Endodermal cell (in vitro differentiated cells): Measurements from ENCODE around the gene ACP6. TPM values are rescaled to one million over a fixed set of nuclear protein-coding genes. Genes with fewer than 3 reads are reported as not detected.

Experiments
- DNase-seq: peaks from one replicate; pipeline ENCODE4 v3.0.0-alpha.2; 2017
- H3K27ac ChIP-seq: 2 replicates; pipeline ENCODE4 v1.5.1; 2013; ENCODE audit warnings: mild to moderate bottlenecking, low read depth, low read length, moderate library complexity
- H3K27me3 ChIP-seq: 2 replicates; pipeline ENCODE4 v1.6.1; 2013; ENCODE audit warnings: mild to moderate bottlenecking, low read length, moderate library complexity; ENCODE audit not compliant: insufficient read depth, control insufficient read depth, poor library complexity, severe bottlenecking
- H3K36me3 ChIP-seq: 2 replicates; pipeline ENCODE4 v1.7.0; 2013; ENCODE audit warnings: mild to moderate bottlenecking, low read length, moderate library complexity; ENCODE audit not compliant: control insufficient read depth, insufficient read depth
- H3K4me1 ChIP-seq: one replicate; pipeline ENCODE4 v1.7.0; 2013; ENCODE audit warnings: low read length; ENCODE audit not compliant: control insufficient read depth, insufficient read depth
- H3K4me3 ChIP-seq: 2 replicates; pipeline ENCODE4 v1.5.1; 2013; ENCODE audit warnings: mild to moderate bottlenecking, low read length, moderate library complexity
- H3K9ac ChIP-seq: 2 replicates; pipeline ENCODE4 v1.6.1; 2013; ENCODE audit warnings: mild to moderate bottlenecking, low read length, moderate library complexity; ENCODE audit not compliant: poor library complexity, severe bottlenecking; ENCODE audit errors: extremely low read depth
- H3K9me3 ChIP-seq: 2 replicates; pipeline ENCODE4 v1.6.1; 2013; ENCODE audit warnings: mild to moderate bottlenecking, low read length, moderate library complexity; ENCODE audit not compliant: control insufficient read depth
- H3K27ac Mint-ChIP-seq: 2 replicates; pipeline ENCODE4 v1.8.0; 2020; ENCODE audit warnings: mixed read lengths
- H3K27me3 Mint-ChIP-seq: 2 replicates; pipeline ENCODE4 v1.8.0; 2021; ENCODE audit warnings: mild to moderate bottlenecking, mixed read lengths; ENCODE audit not compliant: insufficient read depth
- H3K36me3 Mint-ChIP-seq: 2 replicates; pipeline ENCODE4 v1.8.0; 2020; ENCODE audit warnings: low read depth, mixed read lengths
- H3K4me1 Mint-ChIP-seq: 2 replicates; pipeline ENCODE4 v1.8.0; 2020; ENCODE audit warnings: mixed read lengths
- H3K4me3 Mint-ChIP-seq: 2 replicates; pipeline ENCODE4 v1.8.0; 2020; ENCODE audit warnings: mild to moderate bottlenecking, moderate library complexity, mixed read lengths
- H3K9me3 Mint-ChIP-seq: 2 replicates; pipeline ENCODE4 v1.8.0; 2020; ENCODE audit warnings: mild to moderate bottlenecking, mixed read lengths
- CTCF ChIP-seq: fragments of 200-600 bp; sonication (generic); conservative IDR thresholded peaks from 2 replicates; pipeline ENCODE4 v1.5.0; 2021; ENCODE audit warnings: antibody characterized with exemption, mild to moderate bottlenecking
- WGBS, 2 experiments: methylation state at CpG; one replicate each; pipeline versions ENCODE4 v1.1.5 to v1.1.7; 2013; ENCODE audit warnings: missing lambda C conversion rate in 2 of 2, mixed read lengths in 1 of 2; ENCODE audit not compliant: insufficient coverage in 1 of 2, insufficient read length in 1 of 2; 5-methylcytosine and 5-hydroxymethylcytosine counted together
- total RNA-seq, 2 donors: library from RNA; stranded (reverse); fragmentation: NEBNext Ultra II Directional in 1 of 2; extraction: Animal tissue kit (Norgen Biotek cat#: 25700) in 1 of 2; gene quantifications; 2 replicates in 1 of 2; 3 replicates in 1 of 2; pipeline ENCODE4 v1.2.1, GENCODE V29; 2021

Gene ACP6
- total RNA-seq, 2 donors from 2014 or later, result 15.2 to 17.9 TPM

- Histone ChIP-seq H3K4me3 (no peak overlapping the region), H3K9ac (no peak overlapping the region), H3K4me1 (no peaks in the 10 kb centered on the region), H3K36me3 (peaks cover 33% of the 10 kb centered on the region), H3K27ac (no peak overlapping the region), H3K9me3 (no peaks in the 10 kb centered on the region), H3K27me3 (no peaks in the 10 kb centered on the region)
- Mint-ChIP-seq H3K27me3 (no peaks in the 10 kb centered on the region), H3K4me1 (peaks cover 18% of the 10 kb centered on the region), H3K36me3 (peaks cover 49% of the 10 kb centered on the region), H3K9me3 (no peaks in the 10 kb centered on the region), H3K27ac (no peak overlapping the region), H3K4me3 (no peak overlapping the region)
- DNase-seq, result no peak
- 94 to 97% methylated on average over 5 to 8 of the region's 8 CpGs for WGBS, 2 experiments
- TF ChIP-seq CTCF, result no peak
Observed at GRCh38 chr1:147624529-147624928, 45.8 kb downstream of the ACP6 start.

- H3K27ac ChIP-seq, result no peak overlapping the region
- Mint-ChIP-seq H3K27me3 (no peaks in the 10 kb centered on the region), H3K4me3 (no peak overlapping the region), H3K27ac (no peak overlapping the region), H3K9me3 (no peaks in the 10 kb centered on the region), H3K36me3 (peaks cover 54% of the 10 kb centered on the region), H3K4me1 (peaks cover 18% of the 10 kb centered on the region)
- no peak overlapping the region for H3K4me3 ChIP-seq
- no peak for DNase-seq
- no peak for TF ChIP-seq CTCF
- WGBS, 2 experiments, result 90 to 93% methylated on average over 8 of the region's 8 CpGs
- H3K9me3 ChIP-seq, result no peaks in the 10 kb centered on the region
- H3K27me3 ChIP-seq, result no peaks in the 10 kb centered on the region
- no peak overlapping the region for H3K9ac ChIP-seq
- H3K4me1 ChIP-seq, result no peaks in the 10 kb centered on the region
- peaks cover 38% of the 10 kb centered on the region for H3K36me3 ChIP-seq
Observed at GRCh38 chr1:147624011-147624410, 46.3 kb downstream of the ACP6 start.

- Histone ChIP-seq H3K27ac (no peak overlapping the region), H3K36me3 (peaks cover 50% of the 10 kb centered on the region), H3K27me3 (no peaks in the 10 kb centered on the region), H3K4me3 (no peak overlapping the region), H3K9ac (no peak overlapping the region), H3K4me1 (no peaks in the 10 kb centered on the region), H3K9me3 (no peaks in the 10 kb centered on the region)
- TF ChIP-seq CTCF, result no peak
- 90 to 100% methylated on average over 1 to 2 of the region's 2 CpGs for WGBS, 2 experiments
- H3K36me3 Mint-ChIP-seq, result peaks cover 63% of the 10 kb centered on the region
- peaks cover 18% of the 10 kb centered on the region for H3K4me1 Mint-ChIP-seq
- no peak for DNase-seq
- H3K9me3 Mint-ChIP-seq, result no peaks in the 10 kb centered on the region
- no peak overlapping the region for H3K4me3 Mint-ChIP-seq
- no peak overlapping the region for H3K27ac Mint-ChIP-seq
- no peaks in the 10 kb centered on the region for H3K27me3 Mint-ChIP-seq
Observed at GRCh38 chr1:147622731-147623130, 47.6 kb downstream of the ACP6 start.
